Measurements from ENCODE around the gene STRA6.

DNA sequence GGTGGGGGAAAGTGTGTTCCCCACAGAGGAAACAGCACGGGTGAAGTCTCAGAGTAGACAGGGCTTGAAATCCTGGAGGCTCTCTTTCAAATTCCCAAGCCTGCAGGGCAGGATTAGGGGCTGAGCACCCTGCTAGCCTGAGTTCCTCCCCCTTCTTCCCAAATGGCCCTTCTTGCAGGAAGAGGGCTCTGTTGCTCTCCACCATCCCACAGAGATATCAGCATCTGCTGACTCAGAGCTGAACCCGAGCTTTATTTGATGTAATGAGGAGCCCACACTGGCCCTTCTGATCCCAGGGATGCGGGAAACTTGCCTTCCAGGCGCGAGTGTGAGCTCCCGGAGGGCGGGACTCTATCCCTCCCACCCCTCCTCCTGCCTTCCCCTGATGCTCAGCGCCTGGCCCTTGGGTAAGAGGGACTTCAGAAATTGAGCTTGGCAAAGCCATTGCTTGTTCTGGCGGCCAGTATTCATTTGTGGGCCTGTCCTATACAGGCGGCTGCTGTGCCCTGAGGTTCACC, 1.4 kb upstream of the STRA6 start:
- TF ChIP-seq, protein P1, sequence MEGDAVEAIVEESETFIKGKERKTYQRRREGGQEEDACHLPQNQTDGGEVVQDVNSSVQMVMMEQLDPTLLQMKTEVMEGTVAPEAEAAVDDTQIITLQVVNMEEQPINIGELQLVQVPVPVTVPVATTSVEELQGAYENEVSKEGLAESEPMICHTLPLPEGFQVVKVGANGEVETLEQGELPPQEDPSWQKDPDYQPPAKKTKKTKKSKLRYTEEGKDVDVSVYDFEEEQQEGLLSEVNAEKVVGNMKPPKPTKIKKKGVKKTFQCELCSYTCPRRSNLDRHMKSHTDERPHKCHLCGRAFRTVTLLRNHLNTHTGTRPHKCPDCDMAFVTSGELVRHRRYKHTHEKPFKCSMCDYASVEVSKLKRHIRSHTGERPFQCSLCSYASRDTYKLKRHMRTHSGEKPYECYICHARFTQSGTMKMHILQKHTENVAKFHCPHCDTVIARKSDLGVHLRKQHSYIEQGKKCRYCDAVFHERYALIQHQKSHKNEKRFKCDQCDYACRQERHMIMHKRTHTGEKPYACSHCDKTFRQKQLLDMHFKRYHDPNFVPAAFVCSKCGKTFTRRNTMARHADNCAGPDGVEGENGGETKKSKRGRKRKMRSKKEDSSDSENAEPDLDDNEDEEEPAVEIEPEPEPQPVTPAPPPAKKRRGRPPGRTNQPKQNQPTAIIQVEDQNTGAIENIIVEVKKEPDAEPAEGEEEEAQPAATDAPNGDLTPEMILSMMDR (IDR thresholded peaks at IDR 0.05 in 8 of 11, conservative IDR thresholded peaks at IDR 0.05 in 3 of 11): no peak
- TF ChIP-seq POLR2A (IDR thresholded peaks at IDR 0.05): no peak

Measured in spleen (tissue), 7 donors.